HG02938 (cell line): ENCODE measurements around the gene PLEKHA4.
A peak's percentile ranks its signal among the peaks of the same experiment; 100 is the strongest.
"Not testable (repeated sequence)": the region's sequence is repeated elsewhere in the genome, so short reads cannot be mapped to it uniquely, and the experiment has no call there.

Experiments used
- ATAC-seq: cut with Tn5 transposase; IDR thresholded peaks from one replicate; pipeline ENCODE4 v1.9.1; 2021; ENCODE audit warnings: mild to moderate bottlenecking, moderate library complexity; ENCODE audit not compliant: unreplicated experiment

PLEKHA4 gene

DNA sequence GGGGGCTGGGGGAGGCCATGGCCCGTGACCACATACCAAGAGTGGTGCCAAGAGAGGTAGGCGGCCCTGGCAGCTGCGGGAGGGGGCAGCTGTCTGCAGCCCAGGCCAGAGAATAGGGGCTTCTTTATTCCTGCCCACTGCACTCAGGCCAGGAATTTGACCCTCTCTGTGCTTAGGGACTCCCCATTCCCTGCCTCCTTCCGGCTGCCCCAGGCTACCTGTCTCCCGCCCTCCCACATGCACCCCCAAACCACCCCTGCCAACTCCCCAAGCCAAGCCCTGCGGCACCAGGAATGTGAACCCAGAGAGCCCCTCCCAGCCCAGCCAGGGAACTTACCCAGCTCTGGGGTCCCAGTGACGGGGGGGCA, 687 bp downstream of the PLEKHA4 start:
- ATAC-seq: no peak

DNA sequence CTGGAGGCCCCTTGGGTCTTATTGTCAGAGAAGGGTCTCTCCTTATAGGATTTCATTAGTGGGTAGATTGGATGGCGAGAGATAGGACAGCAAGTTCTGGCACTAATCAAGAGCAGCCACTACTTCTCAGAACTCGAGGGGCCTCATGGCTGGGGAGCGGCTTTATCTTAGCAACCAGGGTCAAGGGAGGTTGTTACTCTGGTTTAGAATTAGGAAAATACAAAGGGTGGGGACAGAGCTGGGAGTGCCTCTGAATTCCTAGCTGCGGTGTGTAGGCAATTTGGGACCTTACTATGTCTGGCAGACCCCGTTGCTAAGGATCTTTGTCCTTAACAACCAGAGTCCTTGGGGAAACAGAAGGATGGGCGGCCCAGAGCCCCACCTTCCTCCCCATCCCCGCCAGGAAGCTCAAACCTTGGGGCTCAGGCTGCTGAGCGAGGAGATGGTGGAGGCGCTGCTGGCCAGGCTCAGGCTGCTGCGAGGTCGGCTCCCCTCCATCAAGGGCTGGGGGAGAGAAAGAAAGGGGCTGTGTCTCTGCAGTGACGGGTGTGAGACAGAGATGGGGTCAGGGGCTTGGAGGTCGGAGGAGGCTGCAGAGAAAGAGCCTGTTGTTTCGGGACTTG, 1.2 kb downstream of the PLEKHA4 start:
- ATAC-seq: no peak

DNA sequence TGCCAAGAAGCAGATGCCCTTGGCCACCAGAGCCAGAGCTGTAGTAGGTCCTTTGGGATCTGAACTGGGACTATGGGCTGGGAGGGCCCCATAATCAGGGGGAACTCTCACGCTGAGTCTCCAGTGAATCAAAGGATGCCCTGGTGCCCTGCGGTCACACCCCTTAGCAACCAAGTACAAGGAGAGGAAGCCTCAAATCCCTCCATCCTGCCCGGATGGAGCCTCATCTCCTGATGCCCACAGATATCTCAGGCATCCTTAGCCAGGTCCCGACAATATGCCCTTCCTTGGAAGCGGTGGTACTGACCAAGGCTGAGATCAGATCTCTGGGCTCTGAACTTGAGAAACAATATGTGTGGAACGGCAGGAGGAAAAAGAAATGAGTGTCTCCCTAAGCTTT, 1.7 kb downstream of the PLEKHA4 start:
- no peak for ATAC-seq

DNA sequence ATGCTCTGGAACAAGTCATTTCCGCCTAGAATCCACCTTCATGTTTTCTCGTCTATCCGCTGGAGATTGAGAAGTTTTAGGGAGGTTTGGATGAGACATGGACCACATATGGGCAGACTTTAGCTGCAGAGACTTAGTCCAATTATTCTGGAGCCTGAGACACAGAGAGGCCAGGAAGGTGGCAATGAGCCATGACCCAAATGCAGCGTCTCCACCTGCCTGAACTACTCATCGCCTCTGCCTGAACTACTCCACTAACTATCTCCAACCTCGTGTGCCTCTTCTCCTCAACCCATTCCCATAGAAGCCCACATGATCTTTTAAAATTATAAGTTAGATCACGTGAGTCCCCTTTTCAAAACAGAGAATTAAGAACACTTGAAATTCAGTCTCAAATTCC, 5.6 kb downstream of the PLEKHA4 start:
- no peak for ATAC-seq

DNA sequence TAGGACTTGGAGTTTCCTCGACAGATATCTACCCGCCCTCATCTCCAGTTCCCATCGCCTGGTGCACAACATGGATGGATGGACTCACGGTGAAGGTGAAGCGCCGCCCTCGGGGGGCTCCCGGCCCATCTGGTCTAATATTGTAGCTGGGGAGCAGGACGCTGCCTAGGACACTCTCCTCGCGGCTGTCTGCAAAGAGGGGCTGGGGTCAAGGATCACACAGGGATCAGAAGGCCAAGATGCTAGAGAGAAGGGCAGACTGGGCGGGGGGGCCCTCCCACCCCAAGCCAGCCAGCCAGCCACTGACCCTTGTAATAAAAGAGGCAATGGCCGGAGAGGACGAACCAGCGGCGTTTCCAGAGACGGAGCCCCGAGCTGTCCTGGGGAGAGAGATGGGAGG, 7.1 kb downstream of the PLEKHA4 start:
- no peak for ATAC-seq

DNA sequence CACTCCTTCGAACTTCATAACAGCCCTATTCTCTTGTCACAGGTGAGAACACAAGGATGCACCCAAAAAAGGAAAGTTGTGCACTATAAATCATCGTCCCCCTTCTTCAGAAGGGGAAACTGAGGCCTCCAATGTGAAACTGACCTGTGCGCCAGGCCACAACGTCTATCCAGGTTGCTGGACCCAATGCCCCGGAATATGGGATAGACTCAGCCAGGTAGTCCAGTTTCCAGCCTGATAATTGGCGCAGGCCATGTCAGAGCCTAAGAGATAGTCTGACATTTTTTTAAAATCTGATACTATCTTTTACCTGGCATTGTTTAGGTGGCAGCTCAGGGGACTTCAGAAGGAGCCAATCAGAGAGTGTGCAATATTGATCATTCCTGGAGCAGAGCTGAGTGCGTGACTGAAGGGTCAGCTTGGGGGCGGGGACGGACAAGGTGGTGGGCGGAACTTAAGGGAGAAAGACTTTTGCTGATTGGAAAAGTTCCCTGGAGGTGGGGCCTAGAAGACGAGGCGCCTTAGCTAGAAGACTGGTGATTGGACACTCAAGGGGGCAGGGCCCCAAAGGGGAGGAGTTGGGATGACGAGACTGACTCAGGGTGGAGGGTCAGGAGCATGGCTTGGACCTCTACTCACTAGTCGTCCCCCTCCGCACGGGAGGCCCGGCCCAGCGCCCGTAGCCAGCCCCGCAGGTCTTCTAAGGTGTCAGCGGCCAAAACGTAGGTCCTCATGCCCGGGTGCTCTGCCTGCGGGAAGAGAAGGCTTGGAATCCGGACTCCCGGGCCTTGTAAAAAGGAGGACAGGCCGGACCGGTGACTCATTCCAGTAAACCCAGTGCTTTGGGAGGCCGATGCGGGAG, 8.5 kb downstream of the PLEKHA4 start:
- no peak for ATAC-seq

DNA sequence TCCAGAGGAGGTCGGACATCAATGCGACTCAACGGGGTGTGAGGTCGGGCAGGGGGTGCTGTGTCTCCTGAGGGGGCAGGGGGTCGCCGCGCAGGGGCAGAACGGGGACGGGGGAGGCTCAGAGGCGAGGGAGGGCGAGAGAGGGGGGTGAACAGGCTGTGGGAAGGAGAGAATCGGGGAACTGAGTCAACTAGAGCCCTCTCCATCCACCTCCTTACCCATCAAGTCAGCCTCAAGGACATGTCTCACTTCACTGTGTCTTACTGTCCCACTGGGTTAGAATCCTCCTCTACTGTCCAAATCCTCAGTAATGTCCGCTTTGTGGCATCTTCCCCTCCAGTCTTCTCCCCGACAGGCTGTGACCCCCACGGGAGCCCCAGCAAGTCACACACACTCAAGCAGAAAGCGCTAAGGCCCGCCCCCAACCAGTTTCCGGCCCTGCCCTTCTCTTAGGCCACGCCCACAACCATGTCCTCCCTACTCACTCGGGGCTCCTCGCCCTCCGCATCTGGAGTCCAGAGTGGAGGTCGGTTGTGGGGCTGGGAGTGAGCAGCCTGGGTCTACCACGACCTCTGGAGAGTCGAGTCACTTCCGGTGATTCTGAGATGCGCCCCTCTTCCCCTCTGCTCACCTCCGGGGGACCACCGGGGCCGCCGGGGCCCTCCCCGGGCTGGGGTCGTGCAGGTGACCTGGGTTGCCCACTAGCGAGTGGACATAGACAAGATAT, 9.3 kb downstream of the PLEKHA4 start:
- no peak for ATAC-seq

DNA sequence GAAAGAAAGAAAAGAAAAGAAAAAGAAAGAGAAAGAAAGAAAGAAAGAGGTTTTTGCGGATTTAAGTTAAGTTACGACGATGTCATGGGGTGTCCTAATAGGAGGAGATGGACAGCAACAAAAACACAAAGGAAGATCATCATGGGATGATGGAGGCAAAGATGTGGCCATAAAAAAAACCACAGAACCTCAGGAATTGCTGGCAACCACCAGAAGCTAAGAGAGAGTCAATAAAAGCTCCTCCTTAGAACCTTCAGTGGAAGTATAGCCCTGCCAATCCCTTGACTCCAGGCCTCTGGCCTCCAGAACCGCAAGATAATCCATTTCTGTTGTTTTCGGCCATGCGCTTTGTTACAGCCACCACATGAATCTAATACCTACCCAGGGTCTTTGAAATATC, 11.5 kb downstream of the PLEKHA4 start:
- no peak for ATAC-seq

DNA sequence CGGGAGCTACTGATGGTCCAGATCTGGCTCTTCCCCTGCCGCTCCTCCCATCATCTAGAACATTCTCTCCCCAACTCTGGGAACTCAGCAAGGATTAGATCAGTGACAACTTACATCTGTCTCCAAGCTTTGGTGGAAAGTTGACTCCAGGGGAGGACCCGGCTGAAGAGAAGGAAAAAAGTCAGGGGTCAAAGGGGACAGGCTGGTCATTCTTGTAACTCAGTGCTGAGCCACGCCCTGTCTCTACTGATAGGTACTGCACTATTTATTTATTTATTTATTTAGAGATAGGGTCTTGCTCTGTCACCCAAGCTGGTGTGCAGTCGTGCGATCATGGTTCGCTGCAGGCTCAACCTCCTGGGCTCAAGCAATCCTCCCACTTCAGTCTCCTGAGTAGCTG, 14.3 kb downstream of the PLEKHA4 start:
- no peak for ATAC-seq

DNA sequence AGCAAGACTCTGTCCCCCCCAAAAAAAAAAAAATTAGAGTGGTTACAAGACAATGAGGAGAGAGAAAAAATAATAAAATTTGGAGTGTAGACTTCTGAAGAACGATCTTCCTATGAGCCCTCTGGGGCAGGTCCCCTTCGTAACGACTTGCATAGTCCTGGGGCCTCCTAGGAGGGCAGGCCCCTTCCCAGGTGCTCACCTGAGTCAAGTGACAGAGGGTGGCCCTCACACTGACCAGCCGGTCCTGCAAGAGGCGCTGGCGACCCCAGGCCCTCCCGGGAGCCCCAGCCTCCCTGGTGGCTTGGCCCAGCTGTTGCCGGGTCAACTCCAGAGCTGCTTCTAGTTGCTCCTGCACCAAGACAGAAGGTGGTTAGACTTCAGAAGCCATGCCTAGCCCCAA, 14.9 kb downstream of the PLEKHA4 start:
- no peak for ATAC-seq

DNA sequence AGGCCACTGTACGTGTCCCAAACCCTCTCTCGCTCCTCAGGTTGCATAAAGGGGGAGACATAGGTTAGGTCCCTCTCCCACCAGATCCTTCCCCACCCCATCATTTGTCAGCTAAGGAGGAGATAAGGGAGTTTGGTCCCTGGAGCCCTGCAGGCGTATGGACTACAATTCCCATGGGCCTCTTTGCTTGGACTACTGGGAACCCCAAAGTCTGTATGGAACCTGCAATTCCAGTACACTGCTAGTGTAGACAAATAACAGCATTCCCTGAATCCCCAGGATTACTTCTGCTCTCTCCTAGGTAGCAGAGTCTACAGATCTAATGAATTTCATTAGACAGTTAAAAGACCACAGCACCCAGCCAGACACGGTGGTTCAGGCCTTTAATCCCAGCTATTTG, 16.1 kb downstream of the PLEKHA4 start:
- no peak for ATAC-seq

DNA sequence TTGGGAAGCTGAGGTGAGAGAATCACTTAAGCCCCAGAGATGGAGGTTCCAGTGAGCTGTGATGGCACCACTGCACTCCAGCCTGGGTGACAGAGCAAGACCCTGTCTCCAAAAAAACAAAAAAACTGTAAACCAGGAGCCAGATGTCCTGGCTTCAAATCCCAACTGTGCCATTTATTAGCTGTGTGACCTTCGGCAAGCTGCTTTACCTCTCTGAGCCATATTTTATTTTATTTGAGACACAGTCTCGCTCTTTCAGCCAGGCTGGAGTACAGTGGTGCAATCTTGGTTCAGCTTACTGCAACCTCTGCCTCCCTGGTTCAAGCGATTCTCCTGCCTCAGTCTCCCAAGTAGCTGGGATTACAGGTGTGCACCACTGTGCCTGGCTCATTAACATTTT, 21.8 kb downstream of the PLEKHA4 start:
- ATAC-seq: not testable (repeated sequence)

DNA sequence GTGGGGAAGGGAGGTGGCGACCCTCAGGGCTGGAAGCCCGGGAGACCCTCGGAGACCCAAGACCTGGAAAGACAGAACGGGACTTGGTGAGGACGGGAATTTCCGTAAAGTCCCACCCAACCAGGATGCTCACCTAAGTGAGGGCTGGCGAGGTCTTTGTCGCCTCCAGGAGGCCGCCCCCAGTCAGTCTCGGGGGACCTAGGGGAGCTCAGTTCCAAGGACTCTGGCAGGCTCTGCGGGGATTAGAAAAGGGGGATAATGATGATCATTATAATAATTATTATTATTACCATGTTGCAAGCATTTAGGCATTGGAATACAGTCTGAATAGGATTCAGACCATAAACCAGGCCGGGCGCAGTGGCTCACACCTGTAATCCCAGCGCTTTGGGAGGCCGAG, 23.0 kb downstream of the PLEKHA4 start:
- ATAC-seq: no peak

DNA sequence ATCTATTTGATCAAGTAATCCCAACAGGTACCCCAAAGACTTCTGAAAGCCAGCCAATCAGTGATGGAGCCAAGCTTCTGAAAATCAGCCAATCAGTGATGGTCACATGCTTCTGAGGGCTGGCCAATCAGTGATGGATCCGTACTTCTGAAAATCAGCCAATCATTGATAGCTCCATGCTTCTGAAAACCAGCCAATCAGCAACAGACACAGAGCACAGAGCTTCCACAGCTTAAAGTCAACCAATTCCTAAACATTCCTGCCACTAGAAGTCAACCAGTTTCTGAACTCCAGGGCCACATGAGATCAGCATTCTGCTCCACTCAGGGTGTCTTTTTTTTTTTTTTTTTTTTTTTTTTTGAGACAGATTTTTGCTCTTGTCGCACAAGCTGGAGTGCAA, 23.9 kb downstream of the PLEKHA4 start:
- ATAC-seq: no peak

DNA sequence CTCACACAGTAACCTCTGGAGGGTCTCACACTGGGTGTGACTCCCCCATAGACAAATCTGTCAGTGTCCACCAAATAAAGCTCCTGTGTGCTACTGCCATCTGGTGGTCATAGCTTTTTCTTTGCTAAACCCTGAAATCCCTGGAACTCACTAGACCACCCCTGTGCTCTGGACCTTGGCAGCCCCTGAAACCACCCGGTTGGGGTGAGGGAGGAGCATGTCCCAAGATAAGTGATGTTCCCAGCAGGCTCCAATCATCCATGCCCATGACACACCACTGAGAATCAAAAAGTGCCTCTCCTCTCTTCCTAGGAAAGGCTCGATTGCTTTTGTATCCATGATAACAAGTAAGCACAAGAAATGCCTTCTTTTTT, 25.6 kb downstream of the PLEKHA4 start:
- no peak for ATAC-seq

DNA sequence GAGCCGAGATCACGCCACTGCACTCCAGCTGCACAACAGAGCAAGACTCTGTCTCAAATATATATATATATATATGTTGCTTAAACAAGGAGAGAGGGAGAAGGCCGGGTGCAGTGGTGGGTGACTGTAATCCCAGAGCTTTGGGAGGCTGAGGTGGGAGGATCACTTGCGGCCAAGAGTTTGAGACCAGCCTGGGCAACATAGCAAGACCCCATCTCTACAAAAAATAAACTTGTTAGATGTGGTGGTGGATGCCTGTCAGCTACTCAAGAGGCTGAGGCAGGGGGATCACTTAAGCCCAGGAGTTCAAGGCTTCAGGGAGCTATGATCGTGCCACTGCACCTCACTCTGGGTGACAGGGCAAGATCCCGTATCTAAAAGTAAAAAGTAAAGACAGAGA, 26.8 kb downstream of the PLEKHA4 start:
- ATAC-seq: no peak

DNA sequence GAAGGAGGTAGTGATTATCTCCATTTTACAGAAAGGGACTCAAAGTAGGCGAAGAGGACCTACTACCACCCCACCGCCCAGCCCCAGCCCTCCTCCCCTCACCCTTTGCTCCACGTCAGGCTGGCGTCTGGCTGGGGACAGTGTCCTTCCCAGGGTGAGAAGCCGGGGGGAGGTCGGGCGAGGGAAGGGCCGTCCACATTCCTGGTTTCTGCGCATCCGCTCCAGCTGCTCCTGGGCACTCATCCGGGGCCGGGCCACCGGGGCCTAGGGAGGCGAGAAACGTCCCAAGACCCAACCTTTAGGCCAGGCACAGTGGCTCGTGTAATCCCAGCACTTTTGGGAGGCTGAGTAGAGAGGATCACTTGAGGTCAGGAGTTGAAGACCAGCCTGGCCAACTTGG, 27.4 kb downstream of the PLEKHA4 start:
- no peak for ATAC-seq

DNA sequence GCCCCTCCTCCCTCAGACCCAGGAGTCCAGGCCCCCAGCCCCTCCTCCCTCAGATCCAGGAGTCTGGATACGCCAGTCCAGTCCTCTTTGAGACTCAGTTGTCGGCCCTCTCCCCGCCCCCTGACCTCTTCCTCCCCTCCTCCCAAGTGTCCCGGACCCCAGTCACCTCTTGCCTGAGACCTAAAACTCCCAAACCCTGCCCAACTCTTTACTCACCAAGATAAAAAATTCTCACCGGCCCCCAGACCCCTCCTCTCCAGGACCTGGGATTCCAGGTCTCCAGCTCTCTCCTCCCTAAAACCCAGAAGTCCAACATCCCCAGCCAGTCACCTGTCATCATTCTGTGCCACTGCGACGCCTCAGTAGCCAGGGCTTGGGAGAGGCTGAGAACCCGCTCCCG, 30.7 kb downstream of the PLEKHA4 start:
- no peak for ATAC-seq

DNA sequence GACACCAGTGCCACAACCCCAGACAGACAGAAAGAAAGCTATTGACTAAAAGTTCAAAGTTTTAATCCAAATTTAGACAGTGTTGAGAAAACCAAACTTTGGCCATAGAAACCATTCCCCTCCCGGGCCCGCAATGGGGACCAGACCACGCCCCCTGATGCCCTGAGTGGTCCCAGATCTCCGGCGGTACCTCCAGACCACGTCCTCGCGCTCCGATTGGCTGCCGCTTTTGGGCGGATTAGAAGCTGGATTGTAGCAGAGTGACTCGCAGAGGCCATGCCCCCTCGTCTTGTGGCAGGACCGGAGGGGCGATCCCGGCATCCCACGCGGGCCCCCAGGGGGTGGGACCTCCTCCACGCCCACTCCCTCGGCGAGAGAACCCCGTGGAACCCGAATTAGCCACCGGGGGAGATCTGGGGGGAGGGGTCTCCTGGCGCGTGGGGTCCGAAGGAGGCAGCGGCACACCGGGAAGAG, 31.3 kb downstream of the PLEKHA4 start:
- no peak for ATAC-seq

DNA sequence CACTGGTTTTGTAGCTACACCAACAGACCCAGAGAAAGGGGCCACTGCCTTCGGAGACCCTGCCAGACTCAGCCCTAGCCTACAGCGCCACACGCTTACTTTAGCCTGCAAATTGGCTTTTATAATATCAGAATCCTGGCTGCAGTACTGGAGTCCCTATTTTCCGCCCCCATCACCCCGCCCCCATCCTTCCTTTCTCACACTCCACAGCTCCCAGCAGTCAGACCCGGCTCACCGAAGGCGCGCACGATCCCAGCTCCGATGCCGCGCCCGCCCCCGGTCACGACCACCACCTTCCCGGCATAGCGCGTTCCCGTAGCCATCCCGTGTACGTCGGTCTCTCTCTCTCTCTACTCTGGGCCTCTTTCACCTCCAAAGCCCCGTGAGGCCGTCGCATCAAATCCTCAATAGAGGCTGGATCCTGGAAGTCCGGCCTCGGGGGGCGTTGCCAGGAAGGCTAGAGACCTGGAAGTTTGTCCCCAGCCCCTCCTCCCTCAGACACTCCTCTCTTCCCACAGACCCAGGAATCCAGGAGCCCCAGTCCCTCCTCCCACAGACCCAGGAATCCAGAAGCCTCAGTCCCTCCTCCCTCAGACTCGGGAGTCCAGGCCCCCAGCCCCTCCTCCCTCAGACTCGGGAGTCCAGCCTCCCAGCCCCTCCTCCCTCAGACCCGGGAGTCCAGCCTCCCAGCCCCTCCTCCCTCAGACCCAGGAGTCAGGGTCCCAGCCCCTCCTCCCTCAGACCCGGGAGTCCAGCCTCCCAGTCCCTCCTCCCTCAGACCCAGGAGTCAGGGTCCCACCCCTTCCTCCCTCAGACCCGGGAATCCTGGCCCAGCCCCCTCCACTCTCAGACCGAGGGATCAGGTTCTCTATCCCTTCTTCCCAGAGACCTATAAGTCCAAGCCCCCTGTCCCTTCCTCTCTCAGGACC, 32.1 kb downstream of the PLEKHA4 start, which contains the start of gene HSD17B14:
HSD17B14 (minus strand) TSS at position 403 of the 929 bp plus-strand sequence; CDS start at position 323, 80 bp downstream.
- no peak for ATAC-seq

DNA sequence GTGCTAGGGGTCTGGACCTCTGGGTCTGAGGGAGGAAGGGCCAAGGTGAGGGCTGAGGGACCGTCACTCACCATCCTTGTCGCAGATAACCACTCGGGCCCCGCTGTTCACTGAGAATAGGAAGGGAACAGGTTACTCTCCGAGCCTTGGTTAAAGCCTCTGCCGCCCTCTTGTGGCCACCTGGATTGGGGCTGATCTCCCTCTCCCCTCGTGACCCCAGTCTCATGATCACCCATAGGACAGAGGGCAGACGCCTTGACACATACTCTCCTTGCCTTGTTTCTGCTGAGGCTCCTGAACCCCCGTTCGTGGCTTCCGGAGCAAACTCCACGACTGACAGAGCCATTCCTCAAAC, 32.7 kb downstream of the PLEKHA4 start:
- peak; percentile 78 for ATAC-seq
